ENCODE data around the gene BCL11B.
"Not testable (repeated sequence)": the region's sequence is repeated elsewhere in the genome, so short reads cannot be mapped to it uniquely, and the experiment has no call there.

The BCL11B gene

GRCh38 chr14:99236386-99237138 lies 35.4 kb downstream of the BCL11B start:
- no peak for DNase-seq

- DNase-seq = no peak
Observed at GRCh38 chr14:99235582-99236320, 36.2 kb downstream of the BCL11B start.

GRCh38 chr14:99234961-99235571 lies 36.9 kb downstream of the BCL11B start:
- DNase-seq = no peak

GRCh38 chr14:99234355-99234754 lies 37.6 kb downstream of the BCL11B start:
- DNase-seq = no peak

- DNase-seq = no peak
Observed at GRCh38 chr14:99233222-99234035, 38.6 kb downstream of the BCL11B start.

GRCh38 chr14:99232714-99233214 lies 39.2 kb downstream of the BCL11B start:
- no peak for DNase-seq

GRCh38 chr14:99231850-99232713 lies 39.9 kb downstream of the BCL11B start:
- no peak for DNase-seq

GRCh38 chr14:99231161-99231849 lies 40.7 kb downstream of the BCL11B start:
- no peak for DNase-seq

GRCh38 chr14:99230208-99231151 lies 41.5 kb downstream of the BCL11B start:
- DNase-seq = no peak

- no peak for DNase-seq
Observed at GRCh38 chr14:99229654-99230207, 42.3 kb downstream of the BCL11B start.

GRCh38 chr14:99228760-99229159 lies 43.2 kb downstream of the BCL11B start:
- DNase-seq = not testable (repeated sequence)

- no peak for DNase-seq
Observed at GRCh38 chr14:99226687-99227086, 45.3 kb downstream of the BCL11B start.

GRCh38 chr14:99225436-99226203 lies 46.4 kb downstream of the BCL11B start:
- DNase-seq = no peak

GRCh38 chr14:99224948-99225347 lies 47.0 kb downstream of the BCL11B start:
- no peak for DNase-seq

- no peak for DNase-seq
Observed at GRCh38 chr14:99224116-99224910, 47.7 kb downstream of the BCL11B start.

- no peak for DNase-seq
Observed at GRCh38 chr14:99221445-99221844, 50.6 kb downstream of the BCL11B start.

GRCh38 chr14:99217066-99217955 lies 54.7 kb downstream of the BCL11B start:
- DNase-seq = no peak
